Right lobe of liver (tissue), 6 donors: ENCODE data around the gene CDCA7L. TPM values are rescaled to one million over a fixed set of nuclear protein-coding genes. Genes with fewer than 3 reads are reported as not detected.

ENCODE experiments used
- ATAC-seq, 4 donors: fragments of 200-7000 bp; cut with Tn5 transposase; one replicate each; pipeline ENCODE4 v1.9.1; 2020; ENCODE audit warnings: mild to moderate bottlenecking in 4 of 4, moderate library complexity in 4 of 4
- DNase-seq, 3 donors: peaks; one replicate each; pipeline ENCODE4 v3.0.0-alpha.2; 2020
- H3K27ac ChIP-seq, 3 donors: fragments of 200-600 bp; one replicate each; pipeline ENCODE4 v1.8.0; 2022
- H3K27me3 ChIP-seq, 2 donors: fragments of 200-600 bp; one replicate each; pipeline ENCODE4 v1.8.0; 2022
- H3K36me3 ChIP-seq, 4 donors: fragments of 200-600 bp; sonication (generic) in 1 of 4; one replicate each; pipeline versions ENCODE4 v1.5.1 to v1.8.0; 2017 to 2022; ENCODE audit warnings: control low read depth in 1 of 4
- H3K4me1 ChIP-seq, 4 donors: fragments of 200-600 bp; sonication (generic) in 1 of 4; one replicate each; pipeline versions ENCODE4 v1.5.1 to v1.8.0; 2017 to 2022; ENCODE audit warnings: control low read depth in 1 of 4
- H3K4me3 ChIP-seq, 3 donors: fragments of 200-600 bp; one replicate each; pipeline ENCODE4 v1.8.0; 2022
- H3K9me3 ChIP-seq, 4 donors: fragments of 200-600 bp; sonication (generic) in 1 of 4; one replicate each; pipeline versions ENCODE4 v1.5.1 to v1.8.0; 2017 to 2022; ENCODE audit warnings: control low read depth in 1 of 4
- POLR2A ChIP-seq: fragments of 450-650 bp; IDR thresholded peaks from one replicate; pipeline ENCODE4 v1.6.1; 2017; ENCODE audit warnings: antibody characterized with exemption, mild to moderate bottlenecking
- WGBS: methylation state at CpG from one replicate; pipeline ENCODE4 v1.1.6; 2018; ENCODE audit warnings: low coverage, low lambda C conversion rate; ENCODE audit not compliant: insufficient coverage; ENCODE audit errors: missing lambda C conversion rate; 5-methylcytosine and 5-hydroxymethylcytosine counted together
- intact Hi-C, 2 donors: fragments of 100-400 bp; cut with DNase I; formaldehyde crosslinking; loops; one replicate each; pipeline versions ENCODE4 v1.11.2 to v1.14.1; 2022
- long read RNA-seq: library from polyadenylated mRNA; unstranded; transcript quantifications from one replicate; pipeline ENCODE4 v2.0.0, GENCODE V29; 2019
- total RNA-seq, 6 experiments: library from RNA; depleted of rRNA in 2 of 6; stranded (reverse); fragments of >200 nt in 2 of 6; fragmentation: NEBNext Ultra II Directional in 3 of 6; extraction: Animal tissue kit (Norgen Biotek cat#: 25700) in 3 of 6; gene quantifications; one replicate each; pipeline versions ENCODE4 v1.1.0 to v1.2.4, GENCODE V29; 2016 to 2023
- TF ChIP-seq, protein P1 (sequence below), 4 donors: fragments of 200-600 bp in 3 of 4; fragments of 450-650 bp in 1 of 4; IDR thresholded peaks; one replicate each; pipeline versions ENCODE4 v1.5.1 to v1.8.0; 2016 to 2022; ENCODE audit warnings: antibody characterized with exemption in 4 of 4, mild to moderate bottlenecking in 2 of 4
- donor health status: DM: no; HTN: yes; CAD: no.
- donor health status: DM: no; HTN: no; CAD: no.
- donor health status: DM: no; HTN: no; CAD: no.
- donor health status: DM: no; HTN: yes; CAD: no.
- donor health status: DM: no; HTN: yes; CAD: no.

The CDCA7L gene, protein sequence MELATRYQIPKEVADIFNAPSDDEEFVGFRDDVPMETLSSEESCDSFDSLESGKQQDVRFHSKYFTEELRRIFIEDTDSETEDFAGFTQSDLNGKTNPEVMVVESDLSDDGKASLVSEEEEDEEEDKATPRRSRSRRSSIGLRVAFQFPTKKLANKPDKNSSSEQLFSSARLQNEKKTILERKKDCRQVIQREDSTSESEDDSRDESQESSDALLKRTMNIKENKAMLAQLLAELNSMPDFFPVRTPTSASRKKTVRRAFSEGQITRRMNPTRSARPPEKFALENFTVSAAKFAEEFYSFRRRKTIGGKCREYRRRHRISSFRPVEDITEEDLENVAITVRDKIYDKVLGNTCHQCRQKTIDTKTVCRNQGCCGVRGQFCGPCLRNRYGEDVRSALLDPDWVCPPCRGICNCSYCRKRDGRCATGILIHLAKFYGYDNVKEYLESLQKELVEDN
- total RNA-seq, result 1 to 10 TPM; 3.3 to 6.0 (median 4.3) TPM
- long read RNA-seq, partial matches to known transcripts, result 0 of 1 reads
- long read RNA-seq, other reads (novel, unspliced or antisense), result 1 of 1 reads

DNA sequence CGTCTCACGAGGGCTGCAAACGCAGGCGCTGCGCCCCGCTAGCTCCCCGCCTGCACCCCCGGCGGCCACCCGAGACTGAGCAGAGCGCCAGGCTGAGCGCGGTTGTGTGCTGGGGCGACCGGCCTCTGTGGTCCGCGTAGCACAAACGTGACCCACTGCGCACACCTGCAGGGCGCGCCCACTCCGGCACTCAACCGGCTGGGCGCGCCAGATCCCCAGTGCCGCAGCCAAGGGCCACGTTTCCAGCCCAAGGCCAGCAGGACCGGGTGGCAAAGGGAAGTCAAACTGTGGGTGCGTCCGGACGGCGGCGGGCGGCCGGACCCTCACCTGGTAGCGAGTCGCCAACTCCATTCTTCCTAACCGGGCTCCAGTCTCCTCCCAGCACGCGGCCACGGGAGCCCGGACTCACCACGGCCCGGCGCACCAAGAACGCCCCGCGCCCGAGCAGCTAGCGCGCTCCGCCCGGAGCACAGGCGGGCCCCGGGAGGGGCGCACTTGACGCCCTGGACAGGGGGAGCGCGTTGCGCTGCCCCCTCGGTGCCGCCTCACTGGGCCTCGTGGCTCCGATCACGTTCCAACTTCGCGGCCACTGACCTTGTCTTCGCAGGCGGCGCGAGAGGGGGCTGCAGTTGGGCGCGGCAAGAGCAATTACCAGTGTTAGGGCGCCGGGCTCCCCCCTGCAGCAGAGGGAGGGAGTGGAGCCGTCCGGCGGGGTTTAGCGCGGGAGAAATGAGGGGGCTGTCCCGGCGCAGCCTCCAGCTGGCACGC, at the start of gene CDCA7L:
Gene CDCA7L, minus strand, starts transcription at position 446 of the 768 bp plus-strand sequence. Its CDS starts 95 bp downstream, at position 351.
- H3K36me3 ChIP-seq, result no peaks in the 10 kb centered on the region
- peak within 1 kb of the TSS; percentile 62 to 92 (median 91) for H3K27ac ChIP-seq
- peak; percentile 91 to 96 (median 93) for ATAC-seq
- no peaks in the 10 kb centered on the region for H3K9me3 ChIP-seq
- intact Hi-C loops, result no loop called here
- TF ChIP-seq, protein P1, sequence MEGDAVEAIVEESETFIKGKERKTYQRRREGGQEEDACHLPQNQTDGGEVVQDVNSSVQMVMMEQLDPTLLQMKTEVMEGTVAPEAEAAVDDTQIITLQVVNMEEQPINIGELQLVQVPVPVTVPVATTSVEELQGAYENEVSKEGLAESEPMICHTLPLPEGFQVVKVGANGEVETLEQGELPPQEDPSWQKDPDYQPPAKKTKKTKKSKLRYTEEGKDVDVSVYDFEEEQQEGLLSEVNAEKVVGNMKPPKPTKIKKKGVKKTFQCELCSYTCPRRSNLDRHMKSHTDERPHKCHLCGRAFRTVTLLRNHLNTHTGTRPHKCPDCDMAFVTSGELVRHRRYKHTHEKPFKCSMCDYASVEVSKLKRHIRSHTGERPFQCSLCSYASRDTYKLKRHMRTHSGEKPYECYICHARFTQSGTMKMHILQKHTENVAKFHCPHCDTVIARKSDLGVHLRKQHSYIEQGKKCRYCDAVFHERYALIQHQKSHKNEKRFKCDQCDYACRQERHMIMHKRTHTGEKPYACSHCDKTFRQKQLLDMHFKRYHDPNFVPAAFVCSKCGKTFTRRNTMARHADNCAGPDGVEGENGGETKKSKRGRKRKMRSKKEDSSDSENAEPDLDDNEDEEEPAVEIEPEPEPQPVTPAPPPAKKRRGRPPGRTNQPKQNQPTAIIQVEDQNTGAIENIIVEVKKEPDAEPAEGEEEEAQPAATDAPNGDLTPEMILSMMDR (IDR thresholded peaks at IDR 0.05), result no peak
- TF ChIP-seq POLR2A, result peak; percentile 73
- peak; percentile 89 to 95 (median 94) for DNase-seq
- H3K4me1 ChIP-seq, result peaks cover 0 to 13% (median 6%) of the 10 kb centered on the region in 4 donors
- H3K27me3 ChIP-seq, result no peaks in the 10 kb centered on the region
- WGBS, result 0% methylated on average over 19 of the region's 83 CpGs
- H3K4me3 ChIP-seq, result peak within 1 kb of the TSS; percentile 60 to 78 (median 65)

DNA sequence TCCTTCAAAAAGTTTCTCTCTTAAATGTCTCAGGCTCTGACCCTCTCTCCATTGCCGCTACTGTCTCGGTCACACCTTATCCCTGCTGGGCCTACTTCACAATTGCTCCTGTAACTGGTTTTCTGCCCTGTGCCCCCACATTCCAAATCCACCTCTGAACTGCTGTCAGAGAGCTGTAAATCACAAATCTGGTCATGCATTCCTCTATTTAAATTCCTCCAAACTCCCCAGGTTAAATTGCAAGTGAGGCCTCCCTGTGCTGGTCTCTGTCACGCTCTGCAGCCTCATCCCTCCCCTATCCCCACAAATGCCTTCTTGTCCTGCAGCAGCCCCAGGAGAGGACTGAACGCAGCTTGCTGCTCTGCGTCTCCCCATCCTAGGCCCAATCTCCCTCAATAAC, 40.4 kb upstream of the CDCA7L start:
- DNase-seq (no peak), ATAC-seq (no peak)
- Histone ChIP-seq H3K9me3 (no peaks in the 10 kb centered on the region), H3K27ac (no peak overlapping the region), H3K4me3 (no peak overlapping the region), H3K4me1 (no peaks in the 10 kb centered on the region), H3K36me3 (no peaks in the 10 kb centered on the region), H3K27me3 (no peaks in the 10 kb centered on the region)
- intact Hi-C loops, result no loop called here
- WGBS, result 84% methylated on average over 3 of the region's 5 CpGs
- TF ChIP-seq, protein P1 (IDR thresholded peaks at IDR 0.05), result no peak
- no peak for TF ChIP-seq POLR2A

DNA sequence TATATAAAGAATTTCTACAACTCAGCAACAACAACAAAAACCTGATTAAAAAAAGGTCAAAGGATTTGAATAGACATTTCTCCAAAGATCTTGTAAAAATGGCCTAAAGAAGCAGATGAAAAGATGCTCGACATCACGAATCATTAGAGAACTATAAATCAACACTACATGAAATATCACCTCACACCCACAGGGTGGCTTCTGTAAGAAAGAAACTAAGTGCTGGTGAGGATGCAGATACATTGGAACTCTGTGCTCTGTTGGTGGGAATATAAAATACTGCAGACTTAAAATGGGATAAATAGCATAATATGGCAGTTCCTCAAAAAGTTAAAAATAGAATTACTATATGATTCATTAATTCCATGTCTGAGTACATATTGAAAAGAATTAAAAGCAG, 38.3 kb upstream of the CDCA7L start:
- no peaks in the 10 kb centered on the region for H3K4me1 ChIP-seq
- ATAC-seq, result no peak

DNA sequence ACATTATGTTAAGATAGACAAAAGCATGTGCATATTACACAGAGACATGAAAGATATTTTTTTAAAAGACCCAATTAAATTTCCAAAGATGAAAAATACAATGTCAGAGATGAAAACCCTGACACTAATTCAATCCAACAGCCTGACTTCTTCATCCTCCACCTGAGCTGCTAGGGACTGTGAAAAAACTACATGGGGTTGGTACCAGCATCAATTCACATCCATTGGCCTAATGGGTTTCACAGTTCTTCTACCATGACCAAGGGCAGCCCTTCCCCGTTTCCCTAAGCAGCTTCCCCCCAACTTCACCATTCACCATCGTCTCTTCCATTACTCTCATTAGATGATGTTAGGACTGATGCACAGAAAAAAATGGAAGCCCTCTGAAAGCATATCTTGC, 37.4 kb upstream of the CDCA7L start:
- DNase-seq (no peak), ATAC-seq (no peak)
- H3K9me3 ChIP-seq, result no peaks in the 10 kb centered on the region
- intact Hi-C loops, result no loop called here
- H3K27me3 ChIP-seq, result no peaks in the 10 kb centered on the region
- no peak for TF ChIP-seq POLR2A
- TF ChIP-seq, protein P1 (IDR thresholded peaks at IDR 0.05), result no peak
- no peaks in the 10 kb centered on the region for H3K4me1 ChIP-seq
- WGBS, result 63% methylated on average over 2 of the region's 2 CpGs
- no peaks in the 10 kb centered on the region for H3K36me3 ChIP-seq
- no peak overlapping the region for H3K27ac ChIP-seq
- no peak overlapping the region for H3K4me3 ChIP-seq

More for the DNA sequence above, 38.3 kb upstream of the CDCA7L start:
- H3K9me3 ChIP-seq, result no peaks in the 10 kb centered on the region
- H3K4me3 ChIP-seq, result no peak overlapping the region
- H3K36me3 ChIP-seq, result no peaks in the 10 kb centered on the region
- 73% methylated on average over 2 of the region's 2 CpGs for WGBS
- H3K27ac ChIP-seq, result no peak overlapping the region
- H3K27me3 ChIP-seq, result no peaks in the 10 kb centered on the region
- no peak for DNase-seq
- TF ChIP-seq POLR2A, result no peak
- TF ChIP-seq, protein P1 (IDR thresholded peaks at IDR 0.05), result no peak
- intact Hi-C loops, result no loop called here
